Right kidney (tissue), 1 donor: Measurements from ENCODE around the gene PCNX4.

Experiments
- DNase-seq: peaks from one replicate; pipeline ENCODE4 v3.0.0-alpha.2; 2016

The PCNX4 gene

DNA sequence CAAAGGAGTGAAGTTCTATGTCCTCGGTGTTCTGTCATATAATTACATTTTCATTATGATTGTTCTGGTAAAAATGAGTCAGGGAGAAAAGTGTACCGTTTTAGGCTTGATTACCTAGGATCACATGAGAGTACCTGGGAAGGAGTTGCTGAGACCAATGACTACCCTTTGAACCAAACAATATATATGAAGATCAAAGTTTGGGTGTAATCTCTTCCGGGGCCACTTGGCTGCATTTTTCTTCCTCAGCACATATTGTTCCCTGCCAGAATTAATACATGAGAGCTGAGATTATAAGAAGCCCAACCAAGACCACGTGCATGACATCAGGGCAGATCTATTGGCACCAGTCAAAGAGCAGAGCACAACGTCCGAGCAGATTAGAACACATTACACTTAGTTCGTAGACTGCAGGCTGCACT, 114.5 kb downstream of the PCNX4 start:
- no peak for DNase-seq

DNA sequence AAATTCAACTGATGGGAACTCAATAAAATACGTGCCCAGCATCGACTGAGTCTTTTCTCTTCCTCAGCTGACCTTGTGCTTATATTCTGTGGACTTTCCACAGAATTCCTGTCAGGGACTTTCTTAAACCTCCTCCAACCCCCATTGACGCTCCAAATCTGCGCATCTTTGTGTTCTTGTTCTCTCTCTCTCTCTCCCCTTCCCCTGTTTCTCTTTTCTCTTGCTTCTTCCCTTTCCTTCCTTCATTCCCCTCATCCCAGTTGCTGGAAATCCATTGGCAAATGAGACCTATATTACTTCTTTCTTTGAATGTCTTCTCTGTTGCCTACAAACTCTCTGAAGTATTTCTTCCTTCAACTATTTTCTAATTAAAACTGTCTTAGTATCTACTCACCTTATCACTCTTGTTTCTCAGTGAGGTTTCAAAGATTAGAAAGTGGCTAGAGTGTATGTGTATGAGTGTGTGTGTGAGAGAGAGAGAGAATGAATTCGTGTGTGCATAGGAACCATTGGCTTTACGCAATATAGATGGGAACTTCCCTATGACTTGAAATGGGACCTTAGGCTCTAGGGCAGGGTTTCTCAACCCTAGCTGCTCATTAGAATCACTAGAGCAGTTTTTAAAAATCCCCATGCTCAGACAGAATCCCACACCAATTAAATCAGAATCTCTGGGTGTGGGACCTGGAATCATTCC, 115.3 kb downstream of the PCNX4 start:
- no peak for DNase-seq

DNA sequence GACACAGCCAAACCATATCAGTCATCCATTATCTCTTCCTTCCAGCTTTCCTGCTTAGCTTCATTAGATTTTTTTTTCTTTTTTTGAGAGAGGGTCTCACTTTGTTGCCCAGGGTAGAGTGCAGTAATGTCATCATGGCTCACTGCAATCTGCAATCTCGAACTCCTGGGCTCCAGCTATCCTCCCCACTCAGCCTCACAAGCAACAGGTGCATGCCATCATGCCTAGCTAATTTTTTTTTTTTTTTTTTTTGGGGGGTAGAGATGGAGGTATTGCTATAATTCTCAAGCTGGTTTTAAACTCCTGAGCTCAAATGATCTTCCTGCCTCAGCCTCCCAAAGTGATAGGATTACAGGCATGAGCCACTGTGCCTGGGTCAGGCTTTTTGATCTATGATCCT, 119.0 kb downstream of the PCNX4 start:
- DNase-seq = no peak

DNA sequence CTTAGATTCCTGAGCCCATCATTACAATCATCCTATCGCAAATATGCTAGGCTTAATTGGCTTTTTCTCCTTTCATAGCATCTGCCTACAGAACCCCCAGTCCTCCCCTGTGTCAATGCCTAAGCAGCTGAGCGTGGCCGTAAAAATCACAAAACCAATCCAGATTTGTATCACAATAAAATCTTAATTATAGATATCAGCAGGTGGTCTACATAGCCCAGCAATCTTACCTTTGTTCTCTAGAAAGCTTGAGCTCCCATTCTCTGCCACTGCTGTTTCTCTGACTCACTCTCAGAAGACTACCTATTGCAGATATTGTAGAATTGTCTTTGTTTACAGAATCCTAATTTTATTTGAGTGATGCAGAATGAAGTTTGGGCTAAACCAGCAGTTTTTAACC, 119.4 kb downstream of the PCNX4 start:
- no peak for DNase-seq

DNA sequence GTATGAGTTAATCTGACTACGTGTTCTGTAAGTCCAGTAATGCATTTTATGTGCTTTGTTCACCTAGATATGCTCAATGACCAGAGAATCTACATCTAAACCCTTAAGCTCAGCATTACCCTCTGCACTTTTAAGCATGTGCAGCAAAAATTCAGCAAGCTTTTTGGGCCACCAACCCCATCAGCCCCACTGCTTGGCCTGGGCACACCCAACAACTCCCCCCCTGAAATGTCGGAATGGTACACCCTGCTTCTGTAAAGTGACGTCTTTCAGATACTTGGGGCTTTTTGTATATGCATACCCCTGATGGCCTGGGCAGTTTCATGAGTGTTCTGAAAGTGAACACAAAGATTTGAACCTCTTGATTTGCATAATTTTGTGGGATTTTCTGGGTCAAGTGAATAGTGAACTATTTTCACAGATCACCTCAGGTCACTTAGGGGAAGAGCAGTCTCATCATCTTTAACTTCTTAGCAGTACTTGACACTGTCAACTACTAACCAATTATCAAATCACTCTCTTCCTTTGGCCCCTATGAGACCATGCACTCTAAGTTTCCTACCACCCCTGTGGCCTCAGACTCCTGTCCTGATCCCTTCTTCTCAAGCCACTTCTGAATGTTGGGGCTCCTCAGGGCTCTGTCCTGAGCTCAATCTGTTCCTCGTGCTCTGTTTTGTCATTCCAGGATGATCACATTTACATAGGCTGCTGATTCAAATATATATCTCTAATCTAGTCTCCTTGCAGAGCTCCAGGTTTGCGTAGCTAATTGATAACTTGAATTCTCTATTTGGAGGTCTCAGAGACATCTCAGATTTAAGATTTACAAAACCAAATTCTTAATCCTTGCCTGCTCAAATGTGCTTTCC, 121.0 kb downstream of the PCNX4 start:
- DNase-seq = no peak

DNA sequence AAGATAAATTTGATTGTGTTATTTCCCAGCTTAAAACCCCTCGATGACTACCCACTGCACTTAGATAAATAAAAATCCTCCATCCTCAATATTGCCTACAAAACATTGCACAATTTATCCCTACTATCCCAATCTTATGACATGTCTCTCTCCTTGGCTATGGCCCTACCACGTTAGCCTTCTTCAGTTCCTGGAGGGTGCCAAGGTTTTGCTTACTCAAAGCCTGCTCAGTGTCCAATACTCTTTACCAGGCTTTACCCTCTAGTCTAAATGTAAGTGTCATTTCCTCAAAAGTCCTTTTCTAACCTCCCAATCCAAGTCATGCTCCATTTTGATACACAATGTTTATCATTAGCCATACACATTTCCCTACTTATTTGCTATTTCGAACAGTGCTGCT, 122.3 kb downstream of the PCNX4 start:
- no peak for DNase-seq

DNA sequence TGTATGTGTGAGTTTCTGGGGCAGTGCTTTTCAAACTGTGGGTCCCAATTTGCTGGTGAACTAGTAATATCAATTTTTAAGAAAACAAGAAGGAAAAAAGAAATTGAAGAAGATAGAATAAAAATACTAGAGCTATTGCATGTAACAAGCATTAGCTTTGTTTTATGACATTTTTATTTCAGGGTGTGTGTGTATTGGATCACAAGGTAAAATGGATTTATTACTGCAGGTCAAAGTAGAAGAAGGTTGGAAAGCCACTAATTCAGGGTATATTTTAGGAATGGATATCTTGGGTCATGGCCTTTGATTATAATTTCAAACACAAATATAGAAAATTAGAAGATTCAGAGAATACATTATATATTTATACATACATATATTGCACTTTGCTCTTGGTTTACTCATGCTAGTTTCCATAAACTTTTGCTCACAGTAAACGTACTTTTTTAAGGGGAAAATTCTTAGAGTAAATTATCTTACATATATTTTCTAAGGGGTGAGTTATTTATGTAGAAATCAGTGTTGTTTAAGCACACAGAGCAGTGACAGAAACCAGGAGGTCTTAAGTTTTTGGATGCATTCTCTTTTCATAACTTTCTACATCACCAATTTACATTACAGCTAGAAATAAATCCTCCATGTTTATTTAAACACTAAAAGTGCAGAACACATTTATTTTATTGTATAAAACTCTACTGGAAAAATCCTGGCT, 122.8 kb downstream of the PCNX4 start:
- no peak for DNase-seq

DNA sequence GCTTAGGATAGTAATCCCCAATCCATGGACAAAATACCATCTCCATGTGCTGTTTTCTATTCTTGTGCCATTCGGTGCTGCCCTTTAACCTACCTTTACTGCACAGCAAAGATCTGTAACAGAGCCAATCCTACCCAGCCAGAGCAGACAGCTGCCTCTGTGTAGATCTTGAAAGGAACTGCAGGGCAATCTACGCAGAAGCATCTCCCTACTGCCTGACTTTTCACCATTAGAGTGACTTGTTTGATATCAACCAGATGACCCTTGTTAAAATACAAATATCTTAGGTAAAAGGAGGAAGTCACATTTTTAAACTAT, 123.4 kb downstream of the PCNX4 start:
- DNase-seq = no peak

DNA sequence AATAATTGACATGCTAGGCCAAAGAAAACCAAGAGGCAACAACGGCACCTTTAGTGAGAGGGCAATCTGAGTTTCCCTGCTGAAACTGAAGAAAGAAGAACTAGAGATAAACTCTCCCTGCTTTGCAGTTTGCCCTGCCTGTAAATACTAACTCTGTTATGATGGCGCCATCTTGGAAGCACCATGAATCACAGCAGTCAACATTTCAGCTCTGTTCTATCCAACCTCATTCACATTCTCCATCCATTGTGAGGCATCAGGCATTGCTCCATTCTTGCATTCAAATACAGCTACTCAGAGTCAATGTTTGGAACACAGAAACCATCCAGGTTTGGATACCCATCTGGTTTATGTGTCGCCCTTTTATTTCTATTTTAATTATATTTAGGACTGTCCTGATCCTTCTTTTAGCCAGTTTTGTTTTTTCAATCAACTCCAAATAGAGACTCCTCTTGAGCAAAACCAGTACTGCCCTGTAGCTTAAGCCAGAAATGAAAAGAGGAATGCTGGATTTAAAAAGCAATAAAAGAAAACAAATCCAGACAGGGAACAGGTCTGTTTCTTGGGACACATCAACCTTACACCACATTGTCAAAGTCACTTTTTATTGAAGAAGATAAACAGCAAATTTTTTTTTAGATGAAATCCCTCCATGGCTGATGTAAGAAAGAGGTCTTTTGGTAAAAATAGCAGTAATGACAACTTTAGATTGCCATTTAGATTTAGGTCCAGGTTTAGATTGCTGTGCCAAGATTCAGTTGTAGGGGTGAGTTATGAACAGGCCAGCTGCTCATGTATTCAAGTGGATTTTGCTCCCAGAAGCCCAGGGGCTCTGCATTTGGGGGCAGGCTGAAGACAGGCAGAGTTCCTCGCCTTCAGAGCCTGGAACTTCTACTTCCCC, 124.0 kb downstream of the PCNX4 start:
- no peak for DNase-seq

DNA sequence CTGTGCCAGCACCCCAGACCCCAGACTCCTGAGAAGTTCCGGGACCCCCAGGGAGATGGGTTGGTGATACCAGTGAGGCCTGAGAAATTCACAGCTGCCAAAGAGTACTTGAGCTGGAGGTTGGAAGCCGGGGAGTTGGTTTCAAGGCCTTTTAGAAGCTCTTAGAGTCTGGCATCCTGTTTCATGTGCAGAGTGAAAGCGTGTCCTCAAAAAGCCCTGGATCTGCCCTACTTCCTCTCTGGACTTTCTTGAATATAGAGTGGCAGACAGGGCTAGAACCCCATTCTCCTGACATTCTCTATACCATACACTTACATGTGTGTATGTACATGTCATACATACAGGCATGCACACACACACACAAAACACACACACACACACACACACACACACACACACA, 126.0 kb downstream of the PCNX4 start:
- DNase-seq = no peak
